ENCODE data around the gene VCX2.

The VCX2 gene

GRCh38 chrX:8144925-8145324 lies 26.1 kb downstream of the VCX2 start:
- DNase-seq (ENCODE audit: low read depth): no peak
- TF ChIP-seq CTCF (conservative IDR thresholded peaks at IDR 0.05; ENCODE audit: control insufficient read depth, insufficient read depth, low read depth, low read length): no peak

GRCh38 chrX:8141896-8142295 lies 29.2 kb downstream of the VCX2 start:
- no peak for DNase-seq (ENCODE audit: low read depth)
- no peak overlapping the region for H3K4me3 ChIP-seq (ENCODE audit: control insufficient read depth, low read depth, low read length)
- no peak for TF ChIP-seq CTCF (conservative IDR thresholded peaks at IDR 0.05; ENCODE audit: control insufficient read depth, insufficient read depth, low read depth, low read length)

More at GRCh38 chrX:8144925-8145324, 26.1 kb downstream of the VCX2 start:
- H3K4me3 ChIP-seq (ENCODE audit: control insufficient read depth, low read depth, low read length): no peak overlapping the region

GRCh38 chrX:8140986-8141744 lies 29.9 kb downstream of the VCX2 start:
- H3K4me3 ChIP-seq (ENCODE audit: control insufficient read depth, low read depth, low read length): no peak overlapping the region
- no peak for DNase-seq (ENCODE audit: low read depth)
- no peak for TF ChIP-seq CTCF (conservative IDR thresholded peaks at IDR 0.05; ENCODE audit: control insufficient read depth, insufficient read depth, low read depth, low read length)

- no peak for TF ChIP-seq CTCF (conservative IDR thresholded peaks at IDR 0.05; ENCODE audit: control insufficient read depth, insufficient read depth, low read depth, low read length)
- no peak overlapping the region for H3K4me3 ChIP-seq (ENCODE audit: control insufficient read depth, low read depth, low read length)
- DNase-seq (ENCODE audit: low read depth): peak; percentile 55
Observed at GRCh38 chrX:8139716-8140115, 31.4 kb downstream of the VCX2 start.

GRCh38 chrX:8138252-8138651 lies 32.8 kb downstream of the VCX2 start:
- no peak overlapping the region for H3K4me3 ChIP-seq (ENCODE audit: control insufficient read depth, low read depth, low read length)
- no peak for TF ChIP-seq CTCF (conservative IDR thresholded peaks at IDR 0.05; ENCODE audit: control insufficient read depth, insufficient read depth, low read depth, low read length)
- DNase-seq (ENCODE audit: low read depth): peak; percentile 1

GRCh38 chrX:8126648-8127047 lies 44.4 kb downstream of the VCX2 start:
- no peak for TF ChIP-seq CTCF (conservative IDR thresholded peaks at IDR 0.05; ENCODE audit: control insufficient read depth, insufficient read depth, low read depth, low read length)
- no peak overlapping the region for H3K4me3 ChIP-seq (ENCODE audit: control insufficient read depth, low read depth, low read length)
- no peak for DNase-seq (ENCODE audit: low read depth)

Measured in fibroblast of mammary gland (primary cell).